GM23248 (cell line): ENCODE measurements around the gene ZNG1A.
"Not testable (repeated sequence)": the region's sequence is repeated elsewhere in the genome, so short reads cannot be mapped to it uniquely, and the experiment has no call there.

Experiments used
- EZH2 ChIP-seq: fragments of 200-600 bp; sonication (generic); IDR thresholded peaks from 2 replicates; pipeline ENCODE4 v1.6.1; 2018; ENCODE audit warnings: antibody characterized with exemption, mild to moderate bottlenecking; ENCODE audit not compliant: insufficient read depth, poor library complexity, severe bottlenecking
- EZH2phosphoT487 ChIP-seq: fragments of 200-600 bp; sonication (generic); IDR thresholded peaks from 2 replicates; pipeline ENCODE4 v1.6.1; 2018; ENCODE audit warnings: antibody characterized with exemption, moderate library complexity, mild to moderate bottlenecking, low read depth; ENCODE audit not compliant: insufficient read depth

DNA sequence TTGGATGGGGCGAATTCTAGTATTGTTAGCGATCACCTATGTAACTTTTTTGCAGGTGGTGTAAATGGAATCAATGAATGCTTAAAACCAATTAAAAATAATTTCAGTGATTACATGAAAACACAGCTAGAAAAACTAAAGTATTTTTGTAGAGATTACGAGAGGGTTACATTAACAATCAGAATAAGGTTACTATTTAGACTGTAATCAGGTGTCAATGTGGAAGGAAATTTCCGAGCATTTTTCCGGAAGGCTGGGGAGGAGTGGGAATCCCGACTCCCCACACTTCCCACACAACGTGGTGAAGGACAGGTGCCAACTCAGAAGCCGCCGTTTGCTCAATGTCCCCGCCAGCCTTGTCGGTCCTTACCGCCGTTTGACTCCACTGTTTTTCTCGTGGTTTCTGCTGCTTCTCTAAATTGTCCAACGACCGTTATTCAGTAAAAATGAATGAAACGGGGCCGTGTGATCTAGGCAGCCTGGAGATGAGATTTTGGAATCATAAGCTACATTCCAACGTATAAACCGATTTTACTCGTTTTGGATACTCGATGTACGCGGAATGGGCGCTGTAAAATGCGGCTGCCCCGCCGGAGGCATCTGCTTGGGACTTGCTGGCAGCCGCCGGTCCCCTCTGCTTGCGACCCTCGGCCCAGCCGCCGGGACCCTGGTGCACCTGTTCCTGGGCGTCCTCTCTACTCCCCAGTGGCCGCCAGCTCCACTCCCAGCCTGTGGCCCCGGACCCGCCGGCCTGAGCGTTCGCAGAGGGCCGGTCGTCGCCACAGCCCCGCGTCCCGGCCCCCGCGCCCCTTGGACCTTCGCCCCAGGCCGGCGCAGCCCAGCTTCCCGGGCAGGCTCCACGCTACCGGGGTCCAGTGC is 66.0 kb downstream of the ZNG1A start:
- TF ChIP-seq EZH2phosphoT487, EZH2: not testable (repeated sequence)
